Heart right ventricle (tissue), 16 donors: ENCODE data around the gene PRR11. TPM values are rescaled to one million over a fixed set of nuclear protein-coding genes. Genes with fewer than 3 reads are reported as not detected.

Experiments used
- ATAC-seq, 8 donors: fragments of 200-7000 bp; cut with Tn5 transposase; one replicate each; pipeline ENCODE4 v1.9.1; 2020; ENCODE audit warnings: mild to moderate bottlenecking in 8 of 8, moderate library complexity in 8 of 8, moderate number of reproducible peaks in 1 of 8
- DNase-seq, 2 donors: peaks; one replicate each; pipeline ENCODE4 v3.0.0-alpha.2; 2020
- H3K27ac ChIP-seq, 10 donors: fragments of 200-600 bp; sonication (generic) in 2 of 10; one replicate each; pipeline versions ENCODE4 v1.5.0 to v1.8.0; 2020 to 2022; ENCODE audit warnings: mild to moderate bottlenecking in 3 of 10
- H3K27me3 ChIP-seq, 7 donors: fragments of 200-600 bp; one replicate each; pipeline ENCODE4 v1.8.0; 2021 to 2022; ENCODE audit warnings: mild to moderate bottlenecking in 2 of 7
- H3K36me3 ChIP-seq, 9 donors: fragments of 200-600 bp; sonication (generic) in 1 of 9; one replicate each; pipeline versions ENCODE4 v1.5.0 to v1.8.0; 2020 to 2022; ENCODE audit warnings: mild to moderate bottlenecking in 2 of 9
- H3K4me1 ChIP-seq, 9 donors: fragments of 200-600 bp; sonication (generic) in 1 of 9; one replicate each; pipeline versions ENCODE4 v1.5.0 to v1.8.0; 2020 to 2022; ENCODE audit warnings: mild to moderate bottlenecking in 4 of 9
- H3K4me3 ChIP-seq, 10 donors: fragments of 200-600 bp; sonication (generic) in 2 of 10; one replicate each; pipeline versions ENCODE4 v1.5.0 to v1.8.0; 2020 to 2022; ENCODE audit warnings: mild to moderate bottlenecking in 7 of 10, moderate library complexity in 2 of 10
- H3K9me3 ChIP-seq, 11 donors: fragments of 200-600 bp in 10 of 11; sonication (generic) in 2 of 11; one replicate each; pipeline versions ENCODE4 v1.5.0 to v1.8.0; 2013 to 2022; ENCODE audit warnings: mild to moderate bottlenecking in 2 of 11, control low read depth in 1 of 11, moderate library complexity in 1 of 11
- WGBS, 2 donors: extraction: QIAGEN DNeasy Blood & Tissue Kit; methylation state at CpG; one replicate each; pipeline ENCODE4 v1.1.7; 2013; ENCODE audit warnings: inconsistent platforms in 1 of 2; 5-methylcytosine and 5-hydroxymethylcytosine counted together
- intact Hi-C, 10 donors: fragments of 100-400 bp; cut with DNase I; formaldehyde crosslinking; loops; one replicate each; pipeline versions ENCODE4 v1.11.1 to v1.14.2; 2022
- polyA plus RNA-seq, 2 donors: library from polyadenylated mRNA; stranded (reverse); fragments of 200-250 nt; gene quantifications; one replicate each; pipeline ENCODE4 v1.2.3, GENCODE V29; 2013
- total RNA-seq, 10 donors: library from RNA; stranded (reverse); fragmentation: NEBNext Ultra II Directional in 3 of 10; extraction: Animal tissue kit (Norgen Biotek cat#: 25700) in 3 of 10; gene quantifications; one replicate each; pipeline versions ENCODE4 v1.2.1 to v1.2.4, GENCODE V29; 2021 to 2023
- TF ChIP-seq, protein P1 (sequence below), 9 donors: fragments of 200-600 bp; sonication (generic) in 2 of 9; IDR thresholded peaks; one replicate each; pipeline versions ENCODE4 v1.5.0 to v1.8.0; 2021 to 2022; ENCODE audit warnings: antibody characterized with exemption in 9 of 9, mild to moderate bottlenecking in 5 of 9, moderate library complexity in 1 of 9
- donor health status: Arrhythmogenic right ventricular cardiomyopathy.
- donor health status: ischemic (EF 13 %, LVEDD 7.1; RV severe dilation, severe dysfunction).
- donor health status: healthy with polysubstance abuse.
- donor health status: DM: no; HTN: yes; CAD: no.
- donor health status: DM: no; HTN: no; CAD: no.
- donor health status: ischemic (EF 25% LVEDD 6.9; RV normal size, moderate dysfunction).
- donor health status: ischemic (EF 25% LVEDD 5.7; RV mildly dilated, moderate dysfunction).
- donor health status: healthy.
- donor health status: DM: yes; HTN: yes; CAD: no.
- donor health status: Ischemic cardiomyopathy.
- donor health status: ischemic (EF 35%, LVEDD 5.7; RV mildly dilated, moderate dysfunction).
- donor health status: nonischemic (EF 11% LVEDD 7.7; RV severe dilation, severe dysfunction).
- donor health status: DM: yes; HTN: yes; CAD: no.
- donor health status: PGD.
- donor health status: ischemic (EF 29% LVEDD 5.4; RV normal size, mild dysfunction).
- donor health status: nonischemic (EF 23%, LVEDD 6.1; RV moderate dilation, normal function).

PRR11 gene
- total and polyA plus RNA-seq, 12 donors = 0.29 to 6.9 (median 1.1) TPM

DNA sequence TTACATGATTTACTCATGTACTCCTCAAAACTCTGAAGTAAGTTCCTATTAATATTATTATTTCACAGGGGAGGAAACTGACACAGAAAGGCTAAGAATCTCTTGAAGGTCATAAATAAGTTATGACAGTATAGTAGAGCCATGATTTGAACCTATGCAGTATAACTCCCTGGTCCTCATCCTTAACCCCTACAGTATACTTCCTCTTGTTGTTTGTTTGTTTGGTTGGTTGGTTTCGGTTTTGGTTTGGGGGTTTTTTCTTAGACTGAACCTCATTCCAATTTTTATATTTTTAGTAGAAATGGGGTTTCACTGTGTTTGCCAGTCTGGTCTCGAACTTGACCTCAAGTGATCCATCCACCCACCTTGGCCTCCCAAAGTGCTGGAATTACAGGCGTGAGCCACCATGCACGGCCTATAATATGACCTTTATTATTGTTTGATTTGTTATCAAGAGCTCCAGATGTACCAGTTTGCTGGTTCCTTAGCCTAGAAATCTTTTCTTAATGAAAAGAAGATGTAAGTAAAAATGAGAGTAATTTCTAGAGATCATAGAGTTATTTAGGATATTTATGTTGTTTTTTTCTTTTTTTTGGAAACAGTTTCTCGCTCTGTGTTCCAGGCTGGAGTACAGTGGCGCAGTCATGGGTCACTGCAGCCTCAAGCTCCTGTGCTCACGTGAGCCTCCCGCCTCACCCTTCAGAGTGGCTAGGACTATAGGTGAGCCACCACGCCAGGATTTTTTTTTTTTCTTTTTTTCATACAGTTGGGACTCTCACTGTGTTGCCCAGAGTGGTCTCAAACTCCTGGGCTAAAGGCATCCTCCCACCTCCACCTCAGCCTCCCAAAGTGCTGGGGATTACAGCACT is 4.8 kb downstream of the PRR11 start:
- no peaks in the 10 kb centered on the region for H3K36me3 ChIP-seq
- intact Hi-C loops = no loop called here
- no peak overlapping the region for H3K4me3 ChIP-seq
- TF ChIP-seq, protein P1, sequence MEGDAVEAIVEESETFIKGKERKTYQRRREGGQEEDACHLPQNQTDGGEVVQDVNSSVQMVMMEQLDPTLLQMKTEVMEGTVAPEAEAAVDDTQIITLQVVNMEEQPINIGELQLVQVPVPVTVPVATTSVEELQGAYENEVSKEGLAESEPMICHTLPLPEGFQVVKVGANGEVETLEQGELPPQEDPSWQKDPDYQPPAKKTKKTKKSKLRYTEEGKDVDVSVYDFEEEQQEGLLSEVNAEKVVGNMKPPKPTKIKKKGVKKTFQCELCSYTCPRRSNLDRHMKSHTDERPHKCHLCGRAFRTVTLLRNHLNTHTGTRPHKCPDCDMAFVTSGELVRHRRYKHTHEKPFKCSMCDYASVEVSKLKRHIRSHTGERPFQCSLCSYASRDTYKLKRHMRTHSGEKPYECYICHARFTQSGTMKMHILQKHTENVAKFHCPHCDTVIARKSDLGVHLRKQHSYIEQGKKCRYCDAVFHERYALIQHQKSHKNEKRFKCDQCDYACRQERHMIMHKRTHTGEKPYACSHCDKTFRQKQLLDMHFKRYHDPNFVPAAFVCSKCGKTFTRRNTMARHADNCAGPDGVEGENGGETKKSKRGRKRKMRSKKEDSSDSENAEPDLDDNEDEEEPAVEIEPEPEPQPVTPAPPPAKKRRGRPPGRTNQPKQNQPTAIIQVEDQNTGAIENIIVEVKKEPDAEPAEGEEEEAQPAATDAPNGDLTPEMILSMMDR (IDR thresholded peaks at IDR 0.05) = no peak
- peak overlapping the region in 1 of 10 donors; percentile 72 for H3K27ac ChIP-seq
- no peaks in the 10 kb centered on the region for H3K9me3 ChIP-seq
- peaks cover 0 to 28% (median 9%) of the 10 kb centered on the region in 9 donors for H3K4me1 ChIP-seq
- WGBS, 2 donors = 91 to 96% methylated on average over 9 of the region's 9 CpGs
- no peak for DNase-seq
- ATAC-seq = no peak
- H3K27me3 ChIP-seq = no peaks in the 10 kb centered on the region

DNA sequence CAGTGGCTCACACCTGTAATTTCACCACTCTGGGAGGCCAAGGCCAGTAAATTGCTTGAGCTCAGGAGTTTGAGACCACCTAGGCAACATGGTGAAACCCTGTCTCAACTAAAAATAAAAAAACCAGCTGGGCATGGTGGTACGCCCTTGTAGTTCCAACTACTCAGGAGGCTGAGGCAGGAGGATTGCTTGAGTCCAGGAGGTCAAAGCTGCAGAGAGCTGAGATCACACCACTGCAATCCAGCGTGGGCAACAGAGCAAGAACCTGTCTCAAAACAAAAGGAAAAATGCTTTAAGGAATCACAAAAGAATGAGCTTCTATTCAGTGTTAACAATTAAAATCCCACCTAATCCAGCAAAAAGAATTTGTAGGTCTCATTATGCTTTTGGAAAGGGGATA is 5.9 kb downstream of the PRR11 start:
- H3K9me3 ChIP-seq = no peaks in the 10 kb centered on the region
- TF ChIP-seq, protein P1 (IDR thresholded peaks at IDR 0.05) = no peak
- H3K4me3 ChIP-seq = no peak overlapping the region
- peaks cover 0 to 27% (median 0%) of the 10 kb centered on the region in 9 donors for H3K4me1 ChIP-seq
- DNase-seq = no peak
- intact Hi-C loops = no loop called here
- ATAC-seq = no peak
- H3K36me3 ChIP-seq = no peaks in the 10 kb centered on the region
- H3K27me3 ChIP-seq = no peaks in the 10 kb centered on the region
- WGBS, 2 donors = 95 to 96% methylated on average over 2 of the region's 2 CpGs
- H3K27ac ChIP-seq = no peak overlapping the region

DNA sequence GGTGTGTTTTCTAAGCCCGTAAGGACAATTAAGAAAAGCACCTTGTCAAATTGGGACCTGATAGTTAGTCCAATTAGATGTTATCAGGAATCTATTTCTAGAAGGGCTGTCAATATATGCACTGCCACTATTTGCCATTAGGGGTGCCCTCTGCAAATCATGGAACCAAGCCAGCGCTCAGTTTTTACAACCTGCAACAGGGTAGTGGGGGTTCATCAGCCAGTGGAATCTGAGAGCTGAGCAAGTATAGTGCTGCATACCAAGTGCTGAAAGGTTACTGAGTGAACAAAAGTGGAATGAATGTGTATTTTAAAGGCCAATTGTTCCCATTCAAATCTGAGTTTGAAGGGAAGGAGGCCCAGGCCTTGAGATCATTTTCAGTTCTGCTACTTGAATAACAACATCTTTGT is 10.4 kb downstream of the PRR11 start:
- intact Hi-C loops = no loop called here
- Histone ChIP-seq H3K4me3 (no peak overlapping the region), H3K9me3 (no peaks in the 10 kb centered on the region), H3K4me1 (peaks cover 0 to 14% (median 0%) of the 10 kb centered on the region in 9 donors), H3K27ac (peak overlapping the region in 1 of 10 donors; percentile 28), H3K36me3 (peaks cover 0 to 17% (median 0%) of the 10 kb centered on the region in 9 donors), H3K27me3 (no peaks in the 10 kb centered on the region)
- DNase-seq (no peak), ATAC-seq (no peak)
- WGBS, 2 donors = 83 to 93% methylated on average over 2 of the region's 2 CpGs
- TF ChIP-seq, protein P1 (IDR thresholded peaks at IDR 0.05) = peak in 7 of 9 donors; percentile 39 to 54 (median 42)

DNA sequence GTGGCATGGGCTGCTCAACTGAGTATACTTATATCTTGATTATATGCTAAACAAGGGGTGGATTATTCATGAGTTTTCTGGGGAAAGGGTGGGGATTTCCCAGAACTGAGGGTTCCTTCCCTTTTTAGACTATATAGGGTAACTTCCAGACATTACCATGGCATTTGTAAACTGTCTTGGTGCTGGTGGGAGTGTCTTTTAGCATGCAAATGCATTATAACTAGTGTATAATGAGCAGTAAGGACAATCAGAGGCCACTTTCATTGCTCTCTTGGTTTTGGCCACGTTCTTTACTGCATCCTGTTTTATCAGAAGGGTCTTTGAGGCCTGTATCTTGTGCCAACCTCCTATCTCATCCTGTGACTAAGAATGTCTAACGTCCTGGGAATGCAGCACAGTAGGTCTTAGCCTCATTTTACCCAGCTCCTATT is 12.0 kb downstream of the PRR11 start:
- TF ChIP-seq, protein P1 (IDR thresholded peaks at IDR 0.05) = no peak
- no peak for DNase-seq
- Histone ChIP-seq H3K4me1 (peaks cover 0 to 14% (median 0%) of the 10 kb centered on the region in 9 donors), H3K4me3 (no peak overlapping the region), H3K9me3 (no peaks in the 10 kb centered on the region), H3K36me3 (peaks cover 0 to 33% (median 0%) of the 10 kb centered on the region in 9 donors), H3K27ac (no peak overlapping the region), H3K27me3 (no peaks in the 10 kb centered on the region)
- intact Hi-C loops = no loop called here
- no peak for ATAC-seq
- 49 to 65% methylated on average over 2 of the region's 2 CpGs for WGBS, 2 donors
